Caco-2 (cell line): Measurements from ENCODE around the gene TGFBR2. TPM values are rescaled to one million over a fixed set of nuclear protein-coding genes. Genes with fewer than 3 reads are reported as not detected.

ENCODE experiments used
- BruUV-seq: library from RNA; stranded (reverse); fragments of 400-500 nt; replicated peaks from 2 replicates; lab custom pipeline; 2021; lab: Mats Ljungman, UMichigan
- CTCF ChIA-PET: fragments of 300-600 bp; sonication (Branson Sonifier 250); formaldehyde crosslinking; loops from one replicate; lab custom pipeline; 2022; ENCODE audit warnings: antibody characterized with exemption; lab: Charles Lee
- POLR2A ChIA-PET: fragments of 300-600 bp; sonication (Branson Sonifier 250); formaldehyde crosslinking; loops from one replicate; lab custom pipeline; 2022; ENCODE audit warnings: antibody characterized with exemption; lab: Charles Lee
- DNase-seq, 2 experiments: peaks; one replicate each; pipeline versions ENCODE4 v3.0.0 to v3.0.0-alpha.2; 2020 to 2022
- H3K27me3 ChIP-seq: replicated peaks from 2 replicates; pipeline ENCODE4 v1.6.0; 2011; ENCODE audit warnings: low read length; ENCODE audit not compliant: control insufficient read depth, insufficient read depth
- H3K36me3 ChIP-seq: 2 replicates; pipeline ENCODE4 v1.5.1; 2011; ENCODE audit warnings: low read length; ENCODE audit not compliant: control insufficient read depth, insufficient read depth
- H3K4me1 ChIP-seq: fragments of 250-450 bp; sonication (Bioruptor Pico); 2 replicates; pipeline ENCODE4 v1.5.1; 2020; ENCODE audit warnings: mild to moderate bottlenecking
- H3K4me3 ChIP-seq: 2 replicates; pipeline ENCODE4 v1.5.1; 2011; ENCODE audit warnings: low read depth, mild to moderate bottlenecking, control low read depth, low read length
- H3K9me3 ChIP-seq: fragments of 250-450 bp; sonication (Bioruptor Pico); 2 replicates; pipeline ENCODE4 v1.5.1; 2020; ENCODE audit warnings: mild to moderate bottlenecking, moderate library complexity
- H3K27ac Mint-ChIP-seq: one replicate; pipeline ENCODE4 v1.8.0; 2022; ENCODE audit warnings: mixed read lengths; ENCODE audit not compliant: unreplicated experiment
- H3K27me3 Mint-ChIP-seq: one replicate; pipeline ENCODE4 v1.8.0; 2022; ENCODE audit warnings: mixed read lengths; ENCODE audit not compliant: insufficient read depth, unreplicated experiment
- H3K36me3 Mint-ChIP-seq: one replicate; pipeline ENCODE4 v1.8.0; 2022; ENCODE audit warnings: mild to moderate bottlenecking, mixed read lengths; ENCODE audit not compliant: insufficient read depth, unreplicated experiment
- H3K4me1 Mint-ChIP-seq: one replicate; pipeline ENCODE4 v1.8.0; 2022; ENCODE audit warnings: low read depth, mixed read lengths; ENCODE audit not compliant: unreplicated experiment
- H3K4me3 Mint-ChIP-seq: one replicate; pipeline ENCODE4 v1.8.0; 2022; ENCODE audit warnings: mild to moderate bottlenecking, moderate library complexity, mixed read lengths; ENCODE audit not compliant: unreplicated experiment
- H3K9me3 Mint-ChIP-seq: one replicate; pipeline ENCODE4 v1.8.0; 2022; ENCODE audit warnings: mixed read lengths; ENCODE audit not compliant: unreplicated experiment
- intact Hi-C: fragments of 100-400 bp; cut with micrococcal nuclease; formaldehyde crosslinking; loops from one replicate; pipeline ENCODE4 v1.10.0; 2022; ENCODE audit not compliant: unreplicated experiment
- total RNA-seq: library from RNA; stranded (reverse); gene quantifications from 2 replicates; pipeline ENCODE4 v1.2.3, GENCODE V29; 2022
- TF ChIP-seq, protein P1 (sequence below), 2 experiments: fragments of 200-600 bp in 1 of 2; IDR thresholded peaks; 1 replicate in 1 of 2; 2 replicates in 1 of 2; pipeline versions ENCODE4 v1.5.1 to v1.8.0; 2011 to 2022; ENCODE audit warnings: antibody characterized with exemption in 1 of 2, control low read depth in 1 of 2, inconsistent platforms in 1 of 2, low read depth in 1 of 2, low read length in 1 of 2, mild to moderate bottlenecking in 1 of 2, moderate library complexity in 1 of 2; ENCODE audit not compliant: insufficient read depth in 1 of 2, severe bottlenecking in 1 of 2, unreplicated experiment in 1 of 2

Gene TGFBR2
- total RNA-seq, 1 experiment from 2014 or later, result 40.5 TPM

GRCh38 chr3:30640851-30641250, 34.5 kb downstream of the TGFBR2 start:
- Mint-ChIP-seq H3K4me1 (peaks cover 15% of the 10 kb centered on the region), H3K9me3 (no peaks in the 10 kb centered on the region), H3K4me3 (no peak overlapping the region), H3K36me3 (peaks cover 40% of the 10 kb centered on the region), H3K27ac (no peak overlapping the region), H3K27me3 (no peaks in the 10 kb centered on the region)
- CTCF ChIA-PET, result no interaction called here
- no TSS peak for BruUV-seq
- POLR2A ChIA-PET, result no interaction called here
- no peaks in the 10 kb centered on the region for H3K9me3 ChIP-seq
- H3K4me3 ChIP-seq, result no peak overlapping the region
- H3K27me3 ChIP-seq, result no peaks in the 10 kb centered on the region
- intact Hi-C loops, result no loop called here
- H3K36me3 ChIP-seq, result no peaks in the 10 kb centered on the region; the same call in 1 of the 2 replicates
- TF ChIP-seq, protein P1, sequence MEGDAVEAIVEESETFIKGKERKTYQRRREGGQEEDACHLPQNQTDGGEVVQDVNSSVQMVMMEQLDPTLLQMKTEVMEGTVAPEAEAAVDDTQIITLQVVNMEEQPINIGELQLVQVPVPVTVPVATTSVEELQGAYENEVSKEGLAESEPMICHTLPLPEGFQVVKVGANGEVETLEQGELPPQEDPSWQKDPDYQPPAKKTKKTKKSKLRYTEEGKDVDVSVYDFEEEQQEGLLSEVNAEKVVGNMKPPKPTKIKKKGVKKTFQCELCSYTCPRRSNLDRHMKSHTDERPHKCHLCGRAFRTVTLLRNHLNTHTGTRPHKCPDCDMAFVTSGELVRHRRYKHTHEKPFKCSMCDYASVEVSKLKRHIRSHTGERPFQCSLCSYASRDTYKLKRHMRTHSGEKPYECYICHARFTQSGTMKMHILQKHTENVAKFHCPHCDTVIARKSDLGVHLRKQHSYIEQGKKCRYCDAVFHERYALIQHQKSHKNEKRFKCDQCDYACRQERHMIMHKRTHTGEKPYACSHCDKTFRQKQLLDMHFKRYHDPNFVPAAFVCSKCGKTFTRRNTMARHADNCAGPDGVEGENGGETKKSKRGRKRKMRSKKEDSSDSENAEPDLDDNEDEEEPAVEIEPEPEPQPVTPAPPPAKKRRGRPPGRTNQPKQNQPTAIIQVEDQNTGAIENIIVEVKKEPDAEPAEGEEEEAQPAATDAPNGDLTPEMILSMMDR (IDR thresholded peaks at IDR 0.05; ENCODE audit: insufficient read depth in 1 of 2, low read depth in 1 of 2, low read length in 1 of 2, severe bottlenecking in 1 of 2, unreplicated experiment in 1 of 2), result no peak
- no peaks in the 10 kb centered on the region for H3K4me1 ChIP-seq
- no peak for DNase-seq

GRCh38 chr3:30641416-30642251, 35.2 kb downstream of the TGFBR2 start:
- Histone ChIP-seq H3K9me3 (no peaks in the 10 kb centered on the region), H3K4me1 (no peaks in the 10 kb centered on the region), H3K27me3 (no peaks in the 10 kb centered on the region), H3K36me3 (peaks cover 2% of the 10 kb centered on the region; the same call in 1 of the 2 replicates), H3K4me3 (no peak overlapping the region)
- intact Hi-C loops, result no loop called here
- Mint-ChIP-seq H3K9me3 (no peaks in the 10 kb centered on the region), H3K4me3 (no peak overlapping the region), H3K27me3 (no peaks in the 10 kb centered on the region), H3K36me3 (peaks cover 40% of the 10 kb centered on the region), H3K27ac (peak overlapping the region; percentile 1), H3K4me1 (peaks cover 12% of the 10 kb centered on the region)
- TF ChIP-seq, protein P1 (IDR thresholded peaks at IDR 0.05; ENCODE audit: insufficient read depth in 1 of 2, low read depth in 1 of 2, low read length in 1 of 2, severe bottlenecking in 1 of 2, unreplicated experiment in 1 of 2), result no peak
- CTCF ChIA-PET, result no interaction called here
- no TSS peak for BruUV-seq
- POLR2A ChIA-PET, result no interaction called here
- DNase-seq, result no peak

- peaks cover 7% of the 10 kb centered on the region for H3K36me3 ChIP-seq
- H3K4me3 Mint-ChIP-seq, result no peak overlapping the region
- H3K4me1 ChIP-seq, result no peaks in the 10 kb centered on the region
- peaks cover 40% of the 10 kb centered on the region for H3K36me3 Mint-ChIP-seq
- intact Hi-C loops, result no loop called here
- no peaks in the 10 kb centered on the region for H3K27me3 Mint-ChIP-seq
- H3K9me3 ChIP-seq, result no peaks in the 10 kb centered on the region
- POLR2A ChIA-PET, result interaction anchor here (0.5 kb wide), 1 partner anchor 655 kb away, joined by 3 read pairs; no protein-coding TSS in a partner anchor
- BruUV-seq, result no TSS peak
- no peaks in the 10 kb centered on the region for H3K9me3 Mint-ChIP-seq
- CTCF ChIA-PET, result no interaction called here
- H3K4me1 Mint-ChIP-seq, result peaks cover 6% of the 10 kb centered on the region
- H3K27ac Mint-ChIP-seq, result no peak overlapping the region
- H3K4me3 ChIP-seq, result no peak overlapping the region
- TF ChIP-seq, protein P1 (IDR thresholded peaks at IDR 0.05; ENCODE audit: insufficient read depth in 1 of 2, low read depth in 1 of 2, low read length in 1 of 2, severe bottlenecking in 1 of 2, unreplicated experiment in 1 of 2), result no peak
- H3K27me3 ChIP-seq, result no peaks in the 10 kb centered on the region
- no peak for DNase-seq
Observed at GRCh38 chr3:30642849-30643361, 36.5 kb downstream of the TGFBR2 start.
